Fibroblast of skin of back (primary cell): Measurements from ENCODE around the gene PRSS22. TPM values are rescaled to one million over a fixed set of nuclear protein-coding genes. Genes with fewer than 3 reads are reported as not detected.

Experiments
- DNase-seq: peaks from one replicate; pipeline ENCODE4 v3.0.0-alpha.2; 2013
- polyA plus RNA-seq, 2 experiments: library from polyadenylated mRNA; unstranded; fragments of 120-200 nt; gene quantifications; one replicate each; pipeline ENCODE4 v1.2.1, GENCODE V29; 2013; ENCODE audit not compliant: insufficient read length in 2 of 2

The PRSS22 gene, protein sequence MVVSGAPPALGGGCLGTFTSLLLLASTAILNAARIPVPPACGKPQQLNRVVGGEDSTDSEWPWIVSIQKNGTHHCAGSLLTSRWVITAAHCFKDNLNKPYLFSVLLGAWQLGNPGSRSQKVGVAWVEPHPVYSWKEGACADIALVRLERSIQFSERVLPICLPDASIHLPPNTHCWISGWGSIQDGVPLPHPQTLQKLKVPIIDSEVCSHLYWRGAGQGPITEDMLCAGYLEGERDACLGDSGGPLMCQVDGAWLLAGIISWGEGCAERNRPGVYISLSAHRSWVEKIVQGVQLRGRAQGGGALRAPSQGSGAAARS
- polyA plus RNA-seq (2013, experiment 1 of 2; ENCODE audit: insufficient read length) = not detected
- polyA plus RNA-seq (2013, experiment 2 of 2; ENCODE audit: insufficient read length) = not detected

DNA sequence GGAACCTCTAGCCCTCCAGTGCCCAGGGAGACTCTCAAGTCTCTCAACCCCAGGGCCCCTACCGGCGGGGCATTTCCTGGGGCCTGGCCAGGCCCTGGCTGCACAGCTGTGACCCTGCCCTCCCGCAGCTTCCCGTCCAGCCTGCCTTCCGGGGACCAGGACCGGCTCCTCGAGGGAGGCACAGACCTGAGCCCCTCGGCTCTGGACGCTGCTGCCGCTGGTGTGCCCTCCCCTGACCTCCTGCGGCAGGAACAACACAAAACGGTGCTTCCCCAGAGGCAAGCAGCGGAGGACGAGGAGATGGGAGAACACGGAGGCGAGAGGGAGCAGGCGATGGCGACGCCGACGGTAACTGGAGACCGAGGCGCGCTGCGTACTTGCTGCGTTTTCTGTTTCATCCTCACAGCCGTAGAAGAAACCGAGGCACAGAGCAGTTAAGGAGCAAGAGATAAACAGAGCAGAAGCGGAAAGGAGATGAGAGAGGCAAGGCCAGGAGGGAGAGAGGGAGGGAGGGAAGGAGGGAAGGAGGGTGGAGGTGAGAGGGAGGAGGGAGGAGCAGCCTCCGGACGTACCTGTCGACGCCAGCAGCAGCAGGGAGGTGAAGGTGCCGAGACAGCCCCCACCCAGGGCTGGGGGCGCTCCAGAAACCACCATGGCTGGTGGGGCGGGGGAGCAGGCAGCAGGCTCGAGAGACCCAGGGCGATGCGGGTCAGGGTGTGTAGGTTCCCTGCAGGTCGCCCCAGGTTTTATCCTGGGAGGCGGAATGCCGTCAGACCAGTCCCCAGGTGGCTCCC lies at the start of gene PRSS22:
TSS of gene PRSS22 (minus strand) at position 720 of the 794 bp plus-strand sequence. CDS start at position 654, 66 bp downstream.
- DNase-seq = no peak

GRCh38 chr16:2907084-2907753 lies 49.2 kb upstream of the PRSS22 start:
- DNase-seq = peak; percentile 70

DNA sequence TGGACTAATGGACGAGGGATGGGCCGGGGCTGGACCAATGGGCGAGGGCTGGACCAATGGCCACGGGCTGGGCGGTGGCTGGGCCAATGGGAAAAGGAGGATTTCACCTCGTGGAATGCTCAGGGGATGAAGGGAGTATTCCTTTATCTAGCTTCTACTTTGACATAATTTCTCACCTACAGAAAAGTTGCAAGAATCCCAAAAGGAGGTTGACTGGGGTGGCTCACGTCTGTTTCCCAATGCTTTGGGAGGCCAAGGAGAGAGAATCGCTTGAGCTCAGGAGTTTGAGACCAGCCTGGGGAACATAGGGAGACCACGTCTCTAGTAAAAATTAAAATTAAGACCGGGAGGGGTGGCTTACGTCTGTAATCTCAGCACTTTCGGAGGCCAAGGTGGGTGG lies 48.0 kb upstream of the PRSS22 start:
- DNase-seq = no peak

DNA sequence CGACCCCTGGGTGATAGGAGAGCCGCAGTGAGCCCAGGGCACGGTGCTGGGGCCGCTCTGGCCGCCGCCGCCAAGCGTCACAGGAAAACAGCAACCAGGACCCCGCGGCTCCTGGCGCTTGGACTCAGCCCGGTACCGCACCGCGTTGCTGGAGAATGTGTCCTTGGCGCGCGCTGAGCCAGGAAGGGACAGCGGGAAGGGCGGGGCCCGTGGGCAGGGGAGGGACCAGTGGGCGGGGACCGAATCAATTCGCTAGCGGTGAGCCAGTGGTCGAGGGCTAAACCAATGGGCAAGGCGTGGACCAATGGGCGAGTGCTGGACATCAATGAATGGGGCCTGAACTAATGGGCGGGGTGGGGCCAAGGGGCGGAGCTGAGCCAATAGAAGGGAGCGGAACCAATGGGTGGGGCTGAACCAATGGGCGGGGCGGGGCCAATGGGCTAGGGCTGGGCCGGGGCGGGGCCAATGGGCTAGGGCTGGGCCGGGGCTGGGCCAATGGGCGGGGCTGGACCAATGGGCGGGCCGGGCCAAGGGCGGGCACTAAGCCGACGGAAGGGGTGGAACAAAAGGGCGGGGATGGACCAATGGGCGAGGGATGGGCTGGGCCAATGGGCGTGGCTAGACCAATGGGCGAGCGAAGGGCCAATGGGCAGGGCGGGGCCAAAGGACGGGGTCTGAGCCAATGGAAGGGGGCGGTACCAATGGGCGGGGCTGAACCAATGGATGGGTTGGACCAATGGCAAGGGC lies 47.4 kb upstream of the PRSS22 start:
- DNase-seq = peak; percentile 99

- no peak for DNase-seq
These were observed 46.9 kb upstream of the PRSS22 start for GRCh38 chr16:2904922-2905240.

GRCh38 chr16:2904100-2904921 lies 46.3 kb upstream of the PRSS22 start:
- DNase-seq = peak; percentile 77

DNA sequence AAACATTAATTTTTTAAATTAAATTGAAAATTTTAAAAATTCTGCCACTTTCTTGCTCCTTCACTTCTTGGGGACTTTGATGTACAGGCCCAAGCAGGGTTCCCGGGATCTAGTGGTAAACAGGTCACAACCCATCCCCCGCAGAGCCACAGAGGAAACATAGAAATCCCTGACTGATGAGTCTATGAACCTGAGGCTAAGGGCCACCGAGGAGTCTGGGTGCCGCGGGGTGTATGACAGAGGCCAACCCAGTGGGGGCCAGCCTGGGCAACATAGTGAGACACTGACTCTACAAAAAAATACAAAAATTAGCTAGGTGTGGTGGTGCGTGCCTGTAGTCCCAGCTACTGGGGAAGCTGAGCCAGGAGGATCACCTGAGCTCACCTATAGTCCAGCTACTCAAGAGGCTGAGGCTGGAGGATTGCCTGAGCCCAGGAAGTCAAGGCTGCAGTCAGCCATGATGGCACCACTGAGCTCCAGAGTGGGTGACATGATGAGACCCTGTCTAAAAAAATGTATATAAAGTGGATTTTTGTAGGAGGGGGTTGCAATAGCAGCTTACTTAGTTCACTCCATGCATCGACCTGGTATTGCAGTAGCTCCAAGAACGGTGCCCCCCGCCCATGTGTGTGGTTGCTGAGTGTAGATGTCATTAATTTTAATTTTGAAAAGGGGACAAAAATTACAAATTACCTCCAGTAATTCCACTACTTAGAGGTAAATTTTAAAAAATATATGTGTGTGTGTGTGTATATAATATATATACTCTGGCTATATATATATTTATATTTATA lies 44.6 kb upstream of the PRSS22 start:
- DNase-seq = no peak

DNA sequence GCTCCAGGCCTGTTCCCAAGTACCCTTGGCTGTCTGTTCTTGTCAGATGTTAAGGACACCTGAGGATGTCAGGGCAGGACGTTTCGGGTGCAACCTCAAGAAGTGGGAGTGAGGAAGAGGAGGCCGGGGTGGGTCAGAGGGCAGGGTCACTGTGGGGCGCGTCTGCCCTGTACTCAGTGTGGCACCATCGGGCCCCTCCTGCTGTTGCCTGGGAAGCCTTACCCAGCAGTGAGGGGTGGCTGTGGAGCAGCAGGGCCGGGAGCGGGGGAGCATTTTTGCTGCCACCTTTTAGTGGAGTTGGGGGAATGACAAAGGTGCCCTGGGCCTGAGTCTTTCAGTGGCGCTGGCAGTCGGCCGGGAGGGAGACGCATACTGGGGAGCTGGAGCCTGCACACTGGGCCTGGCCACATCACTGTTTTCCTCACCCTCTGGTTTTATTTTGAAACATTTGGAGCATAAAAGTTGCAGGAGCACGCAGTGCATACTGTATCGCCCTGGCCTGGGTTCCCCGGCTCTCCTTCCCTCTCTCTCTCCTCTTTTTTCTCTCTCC lies 42.6 kb upstream of the PRSS22 start:
- no peak for DNase-seq

DNA sequence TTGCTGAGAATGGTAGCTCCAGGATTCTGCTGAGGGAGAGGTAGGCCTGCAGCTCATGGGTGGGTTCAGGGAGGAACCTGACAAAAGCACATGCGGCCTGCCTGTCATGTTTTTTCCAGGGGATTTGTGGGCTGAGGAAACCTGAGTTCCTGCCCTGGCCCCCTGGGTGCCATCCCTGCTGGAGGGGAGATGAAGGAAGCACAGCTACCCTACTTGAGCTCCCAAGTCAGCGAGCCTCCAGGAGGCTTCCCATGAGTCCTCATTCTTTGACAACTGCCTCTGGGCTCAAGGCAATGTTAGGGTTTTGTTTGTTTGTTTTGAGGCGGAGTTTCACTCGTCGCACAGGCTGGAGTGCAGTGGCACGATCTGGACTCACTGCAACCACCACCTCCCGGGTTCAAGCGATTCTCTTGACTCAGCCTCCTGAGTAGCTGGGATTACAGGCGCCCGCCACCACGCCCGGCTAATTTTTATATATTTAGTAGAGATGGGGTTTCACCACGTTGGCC lies 41.6 kb upstream of the PRSS22 start:
- DNase-seq = no peak

- DNase-seq = no peak
These were observed 41.0 kb upstream of the PRSS22 start for GRCh38 chr16:2898831-2899563.

- peak; percentile 37 for DNase-seq
These were observed 39.1 kb upstream of the PRSS22 start for GRCh38 chr16:2897110-2897509.

GRCh38 chr16:2896480-2897010 lies 38.6 kb upstream of the PRSS22 start:
- no peak for DNase-seq

DNA sequence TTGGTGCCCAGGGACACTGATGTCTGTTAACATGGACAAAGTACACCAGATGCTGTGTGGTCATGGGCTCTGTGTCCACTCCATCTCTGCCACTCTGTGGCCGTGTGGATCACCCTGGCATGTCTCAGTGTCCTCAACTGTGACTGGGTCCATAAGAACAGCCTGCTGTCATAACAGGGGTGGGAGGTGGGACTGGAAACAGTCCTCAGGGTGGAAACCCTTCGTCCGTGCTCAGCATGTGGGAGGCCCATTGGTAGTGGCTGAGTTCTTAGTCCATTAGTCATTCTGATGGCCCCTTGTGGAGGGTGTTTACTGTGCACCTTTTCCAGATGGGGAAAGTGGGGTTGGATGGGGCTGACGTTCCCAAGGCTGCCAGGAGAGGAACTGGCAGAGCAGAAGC lies 37.8 kb upstream of the PRSS22 start:
- no peak for DNase-seq

GRCh38 chr16:2894231-2894630 lies 36.3 kb upstream of the PRSS22 start:
- DNase-seq = no peak

GRCh38 chr16:2884041-2884451 lies 26.1 kb upstream of the PRSS22 start:
- DNase-seq = no peak

DNA sequence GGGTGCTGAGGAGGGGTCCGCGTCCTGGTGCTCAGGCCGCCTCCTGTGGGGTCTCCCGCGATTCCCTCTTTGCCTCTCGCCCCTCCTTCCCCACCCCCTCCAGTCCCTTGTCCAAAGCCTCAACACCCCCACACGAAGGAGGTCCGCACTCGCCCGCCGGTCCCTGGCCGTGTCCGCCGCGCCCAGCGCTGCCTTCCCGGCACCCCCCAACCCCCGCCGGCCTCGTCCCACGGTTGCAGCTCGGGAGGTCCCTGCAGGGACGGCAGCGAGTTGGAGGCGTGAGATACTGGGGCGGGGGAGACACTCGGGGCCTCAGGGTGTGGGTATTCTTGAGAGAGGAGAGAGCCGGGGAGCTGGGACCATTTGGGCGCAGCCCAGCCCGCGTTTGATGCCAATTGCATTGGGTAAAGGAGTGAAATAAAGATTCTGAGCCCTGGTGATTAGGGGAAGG lies 25.5 kb upstream of the PRSS22 start:
- DNase-seq = no peak

DNA sequence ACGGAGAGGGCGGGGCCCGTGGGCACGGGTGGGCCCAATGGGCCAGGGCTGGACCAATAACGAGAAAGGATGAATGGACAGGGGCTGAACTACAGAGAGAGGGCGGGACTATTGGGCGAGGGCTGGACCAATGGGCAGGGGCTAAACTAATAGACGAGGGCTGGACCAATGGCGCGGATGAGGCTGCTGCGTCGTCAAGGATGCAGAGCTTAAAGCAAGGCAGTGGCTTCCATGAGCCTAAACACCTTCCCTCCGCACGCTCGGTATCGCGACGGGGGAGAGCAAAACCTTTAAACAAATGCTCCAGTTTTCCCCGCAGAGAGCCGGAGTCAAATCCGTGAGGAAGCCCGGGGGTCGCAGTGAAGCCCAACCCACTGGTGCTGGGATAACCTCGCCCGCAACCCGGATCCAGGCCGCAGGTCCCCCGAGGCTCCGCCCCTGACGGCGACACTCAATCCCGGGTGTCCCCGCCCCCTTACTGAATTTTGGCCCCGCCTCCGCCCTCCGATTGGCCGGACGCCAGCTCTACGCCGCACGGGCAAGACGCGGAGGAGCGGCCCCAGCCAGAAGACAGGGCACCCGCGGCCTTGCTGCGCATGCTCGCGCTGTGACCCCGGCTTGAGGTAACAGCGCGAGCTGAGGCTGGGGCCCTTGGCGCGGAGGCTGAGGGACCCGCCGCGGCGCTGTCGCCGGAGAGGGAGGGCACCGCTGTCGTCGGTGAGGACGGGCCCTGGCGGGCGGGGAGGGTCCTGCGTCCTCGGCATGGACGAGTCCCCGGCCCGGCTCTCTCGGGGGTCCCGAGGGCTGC lies 24.9 kb upstream of the PRSS22 start, which contains the start of gene FLYWCH2:
TSS of gene FLYWCH2 (plus strand) at position 566 of the 808 bp plus-strand sequence. CDS start 13,235 bp downstream, outside the sequence.
- peak; percentile 99 for DNase-seq
